ENCODE data around the gene PSTPIP1.

Gene PSTPIP1

DNA sequence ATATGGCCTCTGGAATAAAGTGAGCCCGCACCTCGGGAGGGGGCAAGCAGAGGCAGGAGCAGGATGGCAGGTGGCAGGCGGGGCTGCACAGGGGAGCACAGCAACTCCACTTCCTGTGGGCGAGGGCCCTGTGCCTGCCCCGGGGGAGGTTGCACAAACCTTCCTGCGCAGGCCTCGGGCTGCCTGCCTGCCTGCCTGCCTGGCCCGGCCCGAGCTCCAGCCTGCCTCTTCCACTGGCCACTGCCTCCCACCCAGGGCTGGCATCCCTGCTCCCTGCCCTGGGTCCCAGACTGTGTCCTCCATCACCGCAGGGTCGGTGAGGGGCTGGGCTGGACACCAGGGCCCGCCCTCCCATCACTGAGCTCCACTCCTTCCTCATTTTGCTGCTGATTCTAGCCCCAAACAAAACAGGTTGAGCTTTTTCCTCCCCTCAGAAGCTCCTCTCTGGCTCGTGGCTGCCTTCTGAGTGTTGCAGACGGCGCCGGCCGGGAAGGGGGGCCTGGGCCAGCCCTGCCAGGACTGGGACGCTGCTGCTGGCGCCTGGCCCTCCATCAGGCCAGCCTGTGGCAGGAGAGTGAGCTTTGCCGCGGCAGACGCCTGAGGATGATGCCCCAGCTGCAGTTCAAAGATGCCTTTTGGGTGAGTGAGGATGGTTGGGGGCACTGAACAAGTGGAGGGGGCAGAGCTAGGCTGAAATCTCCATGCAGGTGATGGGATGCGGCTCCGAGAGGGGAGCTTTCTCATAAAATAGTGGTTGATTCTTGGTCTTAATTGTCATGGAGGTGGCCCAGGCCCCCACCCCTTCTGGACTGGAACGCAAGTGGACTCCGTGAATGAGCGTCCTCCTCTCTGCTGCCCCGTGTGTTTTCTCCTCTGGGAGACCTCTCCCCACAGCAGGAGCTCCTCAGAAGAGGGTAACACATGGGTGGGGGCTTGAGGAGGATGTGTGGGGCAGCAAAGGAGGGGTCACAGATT lies at the start of gene PSTPIP1:
Gene PSTPIP1 (plus strand): TSS at position 156 of the 975 bp plus-strand sequence. CDS start 448 bp downstream, at position 604.
- TF ChIP-seq, protein P1, sequence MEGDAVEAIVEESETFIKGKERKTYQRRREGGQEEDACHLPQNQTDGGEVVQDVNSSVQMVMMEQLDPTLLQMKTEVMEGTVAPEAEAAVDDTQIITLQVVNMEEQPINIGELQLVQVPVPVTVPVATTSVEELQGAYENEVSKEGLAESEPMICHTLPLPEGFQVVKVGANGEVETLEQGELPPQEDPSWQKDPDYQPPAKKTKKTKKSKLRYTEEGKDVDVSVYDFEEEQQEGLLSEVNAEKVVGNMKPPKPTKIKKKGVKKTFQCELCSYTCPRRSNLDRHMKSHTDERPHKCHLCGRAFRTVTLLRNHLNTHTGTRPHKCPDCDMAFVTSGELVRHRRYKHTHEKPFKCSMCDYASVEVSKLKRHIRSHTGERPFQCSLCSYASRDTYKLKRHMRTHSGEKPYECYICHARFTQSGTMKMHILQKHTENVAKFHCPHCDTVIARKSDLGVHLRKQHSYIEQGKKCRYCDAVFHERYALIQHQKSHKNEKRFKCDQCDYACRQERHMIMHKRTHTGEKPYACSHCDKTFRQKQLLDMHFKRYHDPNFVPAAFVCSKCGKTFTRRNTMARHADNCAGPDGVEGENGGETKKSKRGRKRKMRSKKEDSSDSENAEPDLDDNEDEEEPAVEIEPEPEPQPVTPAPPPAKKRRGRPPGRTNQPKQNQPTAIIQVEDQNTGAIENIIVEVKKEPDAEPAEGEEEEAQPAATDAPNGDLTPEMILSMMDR (IDR thresholded peaks at IDR 0.05; ENCODE audit: low read depth, low read length) = no peak
- H3K4me3 ChIP-seq (ENCODE audit: low read depth, low read length) = no peak within 1 kb of the TSS

DNA sequence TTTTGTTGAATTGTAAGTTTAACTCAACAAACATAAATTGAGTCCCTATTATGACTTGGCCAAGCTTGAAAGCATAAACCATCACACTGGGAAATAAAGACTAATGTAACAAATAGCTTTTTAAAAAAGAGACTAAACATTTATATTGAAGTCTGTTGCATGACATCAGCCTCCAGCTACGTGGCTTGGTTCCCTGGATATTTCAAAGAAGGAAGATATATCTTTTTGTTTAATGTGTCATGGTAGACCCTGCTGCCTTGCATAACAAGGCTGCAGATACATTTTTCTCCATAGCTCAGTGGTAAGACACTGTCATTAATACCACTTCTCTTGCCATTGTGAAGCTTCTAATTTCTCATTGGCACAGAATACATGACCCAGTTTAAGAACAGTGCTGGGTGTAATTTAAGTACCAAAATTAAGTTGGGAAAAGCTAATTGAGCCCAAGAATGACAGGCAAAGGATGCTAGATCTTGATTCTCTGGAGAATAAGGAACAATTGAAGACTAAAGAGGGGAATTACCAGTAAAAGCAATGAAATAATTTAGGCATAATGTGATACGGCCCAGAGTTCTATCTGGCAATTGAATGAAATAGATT lies 49.3 kb upstream of the PSTPIP1 start:
- H3K4me3 ChIP-seq (ENCODE audit: low read depth, low read length) = no peak overlapping the region
- TF ChIP-seq, protein P1 (IDR thresholded peaks at IDR 0.05; ENCODE audit: low read depth, low read length) = no peak

GRCh38 chr15:76947454-76947853 lies 47.5 kb upstream of the PSTPIP1 start:
- TF ChIP-seq, protein P1 (IDR thresholded peaks at IDR 0.05; ENCODE audit: low read depth, low read length) = no peak
- no peak overlapping the region for H3K4me3 ChIP-seq (ENCODE audit: low read depth, low read length)

DNA sequence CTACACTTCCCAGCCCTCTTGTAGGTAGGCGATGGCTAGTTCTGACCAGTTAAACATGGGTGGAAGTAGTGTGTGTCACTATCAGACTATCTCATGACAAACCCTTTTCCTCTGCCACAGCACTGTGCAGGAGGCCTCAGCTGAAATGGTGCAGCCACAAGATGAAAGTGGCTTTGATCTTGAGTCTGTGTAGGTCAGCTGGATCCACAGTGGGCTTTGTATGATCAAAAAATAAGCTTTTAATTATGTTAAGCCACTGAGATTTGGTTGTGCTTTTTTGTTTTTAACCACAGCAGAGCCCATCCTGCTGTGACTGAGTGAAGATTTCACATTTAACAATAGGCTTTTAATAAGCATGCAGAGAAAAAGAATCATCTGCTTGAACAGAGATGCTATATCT lies 43.7 kb upstream of the PSTPIP1 start:
- no peak overlapping the region for H3K4me3 ChIP-seq (ENCODE audit: low read depth, low read length)
- TF ChIP-seq, protein P1 (IDR thresholded peaks at IDR 0.05; ENCODE audit: low read depth, low read length) = no peak

DNA sequence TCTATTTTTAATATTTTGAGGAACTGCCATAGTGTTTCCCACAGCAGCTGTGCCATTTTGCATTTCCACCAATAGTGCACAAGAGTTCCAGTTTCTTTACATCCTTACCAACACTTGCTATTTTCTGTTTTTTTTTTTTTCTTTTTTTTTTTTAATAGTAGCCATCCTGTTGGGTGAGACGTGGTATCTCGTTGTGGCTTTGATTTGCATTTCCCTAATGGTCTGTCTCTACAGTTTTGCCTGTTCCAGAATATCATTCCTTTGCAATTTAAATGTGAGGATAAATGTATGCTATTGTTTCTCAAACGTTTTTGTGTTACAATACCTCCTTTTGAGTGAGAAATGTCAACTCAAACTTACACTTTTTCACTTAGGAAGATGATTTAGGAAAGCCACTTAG lies 41.0 kb upstream of the PSTPIP1 start:
- H3K4me3 ChIP-seq (ENCODE audit: low read depth, low read length) = no peak overlapping the region
- TF ChIP-seq, protein P1 (IDR thresholded peaks at IDR 0.05; ENCODE audit: low read depth, low read length) = no peak

GRCh38 chr15:76954744-76955143 lies 40.2 kb upstream of the PSTPIP1 start:
- H3K4me3 ChIP-seq (ENCODE audit: low read depth, low read length) = no peak overlapping the region
- TF ChIP-seq, protein P1 (IDR thresholded peaks at IDR 0.05; ENCODE audit: low read depth, low read length) = no peak
